Muscle of leg (tissue), 11 donors: ENCODE measurements around the gene MICALL2. TPM values are rescaled to one million over a fixed set of nuclear protein-coding genes. Genes with fewer than 3 reads are reported as not detected.
A peak's percentile ranks its signal among the peaks of the same experiment; 100 is the strongest.

Source experiments
- DNase-seq: peaks from one replicate; pipeline ENCODE4 v3.0.0; 2013
- H3K27ac ChIP-seq: one replicate; pipeline ENCODE4 v1.5.1; 2013; ENCODE audit warnings: mild to moderate bottlenecking, low read length, control low read depth
- H3K27me3 ChIP-seq: one replicate; pipeline ENCODE4 v1.6.1; 2013; ENCODE audit warnings: low read length; ENCODE audit not compliant: control insufficient read depth, insufficient read depth
- H3K36me3 ChIP-seq: one replicate; pipeline ENCODE4 v1.6.1; 2013; ENCODE audit warnings: low read length; ENCODE audit not compliant: control insufficient read depth, insufficient read depth
- H3K4me1 ChIP-seq: one replicate; pipeline ENCODE4 v1.6.1; 2013; ENCODE audit warnings: low read length; ENCODE audit not compliant: control insufficient read depth, insufficient read depth
- H3K4me3 ChIP-seq: one replicate; pipeline ENCODE4 v1.5.1; 2013; ENCODE audit warnings: low read length, control low read depth
- H3K9me3 ChIP-seq: replicated peaks from 2 replicates; pipeline ENCODE4 v1.6.1; 2013; ENCODE audit warnings: low read depth, low read length; ENCODE audit not compliant: control insufficient read depth
- WGBS: methylation state at CpG from one replicate; pipeline ENCODE4 v1.1.5; 2013; ENCODE audit warnings: missing lambda C conversion rate; ENCODE audit not compliant: insufficient coverage; 5-methylcytosine and 5-hydroxymethylcytosine counted together
- polyA plus RNA-seq, 8 donors: library from polyadenylated mRNA; unstranded; fragments of 120-200 nt; gene quantifications; one replicate each; pipeline versions ENCODE4 v1.2.1 to v1.2.3, GENCODE V29; 2013; ENCODE audit warnings: inconsistent platforms in 1 of 8, low replicate concordance in 1 of 8; ENCODE audit not compliant: insufficient read length in 8 of 8, insufficient read depth in 1 of 8
- total RNA-seq: library from RNA; stranded (reverse); fragments of 120-200 nt; gene quantifications from one replicate; pipeline ENCODE4 v1.2.4, GENCODE V29; 2013

MICALL2 gene
- total and polyA plus RNA-seq, 9 donors: 4.4 to 13.3 (median 7.5) TPM

DNA sequence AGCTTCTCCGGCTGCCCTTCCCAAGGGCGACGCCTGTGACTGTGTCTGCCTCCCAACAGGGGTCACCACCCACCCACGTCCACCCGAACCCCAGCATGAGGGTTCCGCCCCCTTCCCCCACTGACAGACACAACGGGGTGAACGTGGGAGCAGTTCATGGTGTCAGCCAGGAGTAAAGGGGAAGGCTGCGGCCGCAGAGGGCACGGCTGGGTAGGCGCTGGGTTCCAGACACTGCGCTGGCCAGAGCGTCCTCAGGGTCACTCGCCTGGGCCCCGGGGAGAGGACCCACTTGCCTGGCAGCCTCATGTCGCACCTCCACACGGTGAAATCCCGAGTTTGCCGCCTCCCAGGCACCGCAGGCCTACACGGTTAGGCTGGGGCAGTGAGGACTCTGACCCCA, 23.8 kb upstream of the MICALL2 start:
- DNase-seq: no peak
- Histone ChIP-seq H3K9me3 (no peaks in the 10 kb centered on the region), H3K27ac (no peak overlapping the region), H3K27me3 (no peaks in the 10 kb centered on the region), H3K36me3 (peaks cover 91% of the 10 kb centered on the region), H3K4me3 (no peak overlapping the region), H3K4me1 (no peaks in the 10 kb centered on the region)
- WGBS: 92% methylated on average over 16 of the region's 22 CpGs

DNA sequence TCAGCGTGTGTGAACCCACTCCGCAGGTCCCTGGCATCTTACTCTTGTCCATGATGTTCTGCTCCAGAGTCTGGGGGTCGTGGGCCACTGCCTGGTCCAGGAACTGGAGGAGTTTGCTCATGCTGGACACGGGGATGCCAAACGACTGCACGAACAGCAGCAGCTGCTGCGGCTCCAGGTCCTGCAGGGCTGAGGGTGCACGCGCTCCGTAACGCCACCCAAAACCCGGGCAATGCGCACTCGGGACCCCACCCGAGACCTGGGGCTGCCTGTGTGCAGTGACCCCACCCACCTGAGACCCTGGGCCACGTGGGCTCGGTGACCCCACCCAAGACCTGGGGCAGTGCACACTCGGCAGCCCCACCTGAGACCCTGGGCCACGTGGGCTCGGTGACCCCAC, 22.0 kb upstream of the MICALL2 start:
- Histone ChIP-seq H3K36me3 (peaks cover 91% of the 10 kb centered on the region), H3K9me3 (no peaks in the 10 kb centered on the region), H3K4me1 (no peaks in the 10 kb centered on the region), H3K27ac (no peak overlapping the region), H3K4me3 (no peak overlapping the region), H3K27me3 (no peaks in the 10 kb centered on the region)
- WGBS: 89% methylated on average over 20 of the region's 20 CpGs
- DNase-seq: no peak

DNA sequence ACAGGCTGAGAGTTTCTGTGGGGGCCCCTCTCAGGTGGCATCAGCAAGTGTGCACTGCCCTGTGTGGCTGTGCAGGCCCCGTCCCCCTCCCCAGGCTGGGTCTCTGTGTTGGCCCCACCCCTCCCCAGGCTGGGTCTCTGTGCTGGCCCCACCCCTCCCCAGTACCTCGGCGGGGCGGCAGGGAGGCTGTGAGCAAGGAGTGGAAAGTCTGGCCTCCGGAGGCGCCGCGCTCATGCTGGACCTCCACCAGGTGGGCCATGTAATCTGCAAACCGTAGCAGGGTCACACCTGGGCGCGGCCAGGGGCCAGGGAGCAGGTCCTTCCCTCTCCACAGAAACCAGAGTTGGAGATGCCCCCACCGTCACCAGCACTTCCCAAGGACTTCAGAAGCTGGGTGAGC, 21.4 kb upstream of the MICALL2 start:
- Histone ChIP-seq H3K4me3 (no peak overlapping the region), H3K27me3 (no peaks in the 10 kb centered on the region), H3K27ac (no peak overlapping the region), H3K4me1 (no peaks in the 10 kb centered on the region), H3K36me3 (peaks cover 93% of the 10 kb centered on the region), H3K9me3 (no peaks in the 10 kb centered on the region)
- DNase-seq: no peak
- WGBS: 84% methylated on average over 8 of the region's 12 CpGs

DNA sequence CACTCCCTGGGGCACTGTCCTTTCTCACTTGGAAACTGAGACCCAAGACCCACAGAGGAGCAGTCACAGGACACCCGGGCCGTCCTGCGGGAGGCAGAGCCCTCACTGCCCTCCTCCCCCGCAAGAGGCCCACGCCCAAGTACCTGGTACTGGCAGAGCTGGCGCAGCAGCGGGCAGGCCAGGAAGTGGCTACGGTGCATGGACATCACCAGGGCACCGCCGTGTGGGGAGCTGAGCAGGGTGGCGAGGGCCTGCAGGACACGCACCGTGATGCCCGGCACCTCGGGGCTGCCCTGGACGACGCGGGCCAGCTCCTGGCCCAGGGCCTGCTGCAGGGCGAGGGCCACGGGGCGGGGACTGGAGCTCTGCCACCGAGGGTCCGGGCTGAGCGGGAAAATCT, 20.0 kb upstream of the MICALL2 start:
- H3K36me3 ChIP-seq: peaks cover 90% of the 10 kb centered on the region
- H3K27me3 ChIP-seq: no peaks in the 10 kb centered on the region
- H3K9me3 ChIP-seq: no peaks in the 10 kb centered on the region
- WGBS: 89% methylated on average over 24 of the region's 24 CpGs
- H3K27ac ChIP-seq: no peak overlapping the region
- no peaks in the 10 kb centered on the region for H3K4me1 ChIP-seq
- no peak overlapping the region for H3K4me3 ChIP-seq
- no peak for DNase-seq

DNA sequence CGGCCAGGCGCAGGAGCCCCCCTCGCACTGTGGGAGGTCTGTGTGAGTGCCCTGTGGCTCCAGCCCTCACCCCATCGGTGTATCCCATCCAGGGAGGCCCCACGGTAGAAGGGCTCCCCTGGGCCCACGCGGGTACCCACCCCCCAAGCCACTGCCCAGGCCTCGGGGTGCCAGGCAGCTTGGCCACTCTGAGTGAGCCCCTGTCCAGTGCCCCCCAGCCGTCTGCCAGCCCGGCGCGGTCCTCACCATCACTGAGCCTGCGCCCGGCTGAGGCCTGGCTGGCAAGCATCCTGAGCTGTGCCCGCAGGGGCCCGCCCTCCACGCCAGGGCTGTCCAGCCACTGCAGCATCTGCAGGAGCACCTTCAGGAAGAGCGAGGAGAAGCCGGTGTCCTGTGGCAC, 19.2 kb upstream of the MICALL2 start:
- H3K27ac ChIP-seq: no peak overlapping the region
- H3K27me3 ChIP-seq: no peaks in the 10 kb centered on the region
- H3K36me3 ChIP-seq: peaks cover 88% of the 10 kb centered on the region
- 91% methylated on average over 19 of the region's 19 CpGs for WGBS
- H3K4me3 ChIP-seq: no peak overlapping the region
- peaks cover 3% of the 10 kb centered on the region for H3K4me1 ChIP-seq
- no peak for DNase-seq
- no peaks in the 10 kb centered on the region for H3K9me3 ChIP-seq

DNA sequence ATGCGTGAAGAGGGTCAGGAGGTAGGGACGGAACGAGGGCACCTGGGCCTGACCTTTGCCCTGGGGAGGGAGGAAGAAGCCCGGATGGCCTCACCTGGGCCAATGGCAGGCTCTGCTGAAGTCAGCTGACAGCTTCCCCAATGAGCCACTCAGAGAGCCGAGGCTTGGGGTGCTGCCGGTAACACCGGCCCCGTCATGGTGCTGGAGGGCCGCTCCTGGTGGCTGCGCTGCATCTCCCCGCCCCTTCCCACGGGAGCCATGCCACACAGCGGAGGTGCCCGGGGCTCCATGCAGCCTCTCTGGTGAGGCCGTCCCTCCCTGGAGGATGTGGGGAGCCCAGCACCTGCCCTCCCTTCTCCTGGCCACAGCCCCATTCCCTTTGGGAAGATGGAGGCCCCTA, 17.6 kb upstream of the MICALL2 start:
- no peaks in the 10 kb centered on the region for H3K9me3 ChIP-seq
- H3K4me1 ChIP-seq: peaks cover 3% of the 10 kb centered on the region
- H3K27me3 ChIP-seq: no peaks in the 10 kb centered on the region
- H3K36me3 ChIP-seq: peaks cover 89% of the 10 kb centered on the region
- 77% methylated on average over 14 of the region's 15 CpGs for WGBS
- DNase-seq: no peak
- no peak overlapping the region for H3K4me3 ChIP-seq
- H3K27ac ChIP-seq: no peak overlapping the region

DNA sequence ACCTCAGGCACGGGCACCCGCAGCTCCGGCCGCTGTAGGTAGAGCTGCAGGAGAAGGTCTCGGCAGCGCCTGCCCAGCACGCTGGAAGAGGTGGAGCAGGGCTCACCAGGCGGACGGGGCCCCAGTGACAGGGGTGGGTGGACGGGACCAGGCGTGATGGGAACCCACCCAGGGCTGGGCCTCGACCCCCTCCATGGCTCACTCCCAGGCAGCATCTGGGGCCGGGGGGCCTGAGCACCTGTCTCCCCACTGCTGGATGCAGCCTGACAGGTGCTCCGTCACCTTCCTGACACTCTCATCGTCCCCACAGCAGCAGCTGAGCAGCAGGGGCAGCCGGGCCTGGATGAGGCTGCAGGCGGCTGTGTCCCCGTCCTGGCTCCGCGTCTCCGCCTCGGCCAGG, 16.7 kb upstream of the MICALL2 start:
- DNase-seq: no peak
- Histone ChIP-seq H3K4me3 (no peak overlapping the region), H3K4me1 (peaks cover 3% of the 10 kb centered on the region), H3K27me3 (no peaks in the 10 kb centered on the region), H3K9me3 (no peaks in the 10 kb centered on the region), H3K36me3 (peaks cover 88% of the 10 kb centered on the region), H3K27ac (no peak overlapping the region)
- 86% methylated on average over 22 of the region's 22 CpGs for WGBS

DNA sequence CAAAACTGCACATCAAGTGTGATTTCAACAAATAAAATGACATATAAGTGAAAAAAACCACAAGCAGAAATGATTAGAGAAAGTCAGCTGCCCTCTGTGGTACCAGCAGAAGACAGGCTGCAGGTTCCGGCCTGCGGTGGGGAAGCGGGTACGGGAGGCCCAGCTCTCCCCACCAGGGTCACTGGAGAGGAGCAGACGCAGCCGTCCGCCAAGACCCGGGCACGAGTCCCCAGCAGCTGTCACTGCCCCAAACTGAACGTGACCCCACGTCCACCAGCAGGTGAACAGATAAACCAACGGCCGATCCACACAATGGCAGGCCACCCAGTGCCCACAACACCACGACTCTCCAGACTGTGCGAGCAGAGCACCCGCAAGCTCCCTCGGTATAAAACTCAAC, 16.1 kb upstream of the MICALL2 start:
- Histone ChIP-seq H3K4me3 (no peak overlapping the region), H3K36me3 (peaks cover 88% of the 10 kb centered on the region), H3K4me1 (peaks cover 3% of the 10 kb centered on the region), H3K27ac (no peak overlapping the region), H3K9me3 (no peaks in the 10 kb centered on the region), H3K27me3 (no peaks in the 10 kb centered on the region)
- WGBS: 89% methylated on average over 15 of the region's 17 CpGs
- no peak for DNase-seq

DNA sequence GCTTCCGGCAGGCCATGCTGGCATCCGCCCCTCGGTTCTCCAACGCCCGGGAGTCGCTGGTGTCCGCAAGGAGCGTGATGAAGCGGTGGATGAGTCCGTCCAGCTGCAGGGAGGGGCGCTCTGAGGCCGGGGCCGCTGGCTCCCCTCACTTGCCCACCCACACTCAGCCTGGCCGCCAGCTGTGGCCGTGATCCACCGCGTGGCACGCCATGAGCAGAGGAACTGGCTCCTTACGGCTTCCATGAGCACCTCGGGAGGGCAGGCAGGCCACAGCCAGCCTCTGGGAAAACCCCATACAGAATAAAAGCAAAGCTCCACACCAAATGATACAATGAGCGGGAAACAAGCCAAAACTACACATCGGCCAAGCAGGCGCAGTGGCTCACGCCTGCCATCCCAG, 15.5 kb upstream of the MICALL2 start:
- DNase-seq: no peak
- H3K36me3 ChIP-seq: peaks cover 88% of the 10 kb centered on the region
- H3K9me3 ChIP-seq: no peaks in the 10 kb centered on the region
- 75% methylated on average over 18 of the region's 24 CpGs for WGBS
- H3K4me3 ChIP-seq: no peak overlapping the region
- no peaks in the 10 kb centered on the region for H3K27me3 ChIP-seq
- no peak overlapping the region for H3K27ac ChIP-seq
- H3K4me1 ChIP-seq: peaks cover 3% of the 10 kb centered on the region

DNA sequence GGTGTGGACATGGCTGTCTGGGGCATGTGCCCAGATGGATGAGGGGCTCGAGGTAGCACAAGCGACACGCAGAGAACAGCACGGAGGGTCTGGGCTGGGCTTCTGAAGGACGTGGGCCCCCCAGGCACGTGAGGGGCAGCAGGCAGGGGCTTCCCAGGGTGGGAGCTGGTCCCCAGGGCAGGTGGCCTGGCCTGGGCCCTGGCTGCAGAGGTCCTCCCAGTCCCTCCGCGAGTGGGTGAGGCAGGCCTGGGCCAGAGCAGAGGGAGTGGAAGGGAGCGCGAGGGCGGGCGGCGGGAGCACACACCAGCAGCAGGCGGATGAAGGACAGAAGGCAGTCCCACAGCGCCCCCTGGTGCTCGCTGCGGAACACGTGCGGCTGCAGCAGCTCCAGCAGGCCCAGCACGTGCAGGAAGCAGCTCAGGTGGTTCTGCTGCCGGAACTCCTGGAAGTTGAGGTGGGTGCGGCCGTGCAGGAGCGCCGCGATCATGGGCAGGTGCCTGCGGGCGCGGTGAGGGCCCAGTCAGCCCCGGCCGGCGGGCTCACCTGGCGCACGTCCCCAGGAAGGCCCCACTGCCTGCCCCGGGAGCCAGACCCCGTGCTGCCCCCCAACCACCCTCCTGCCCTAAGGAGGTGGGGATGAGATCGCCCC, 14.7 kb upstream of the MICALL2 start:
- peaks cover 89% of the 10 kb centered on the region for H3K36me3 ChIP-seq
- H3K27ac ChIP-seq: no peak overlapping the region
- WGBS: 22% methylated on average over 20 of the region's 37 CpGs
- H3K4me1 ChIP-seq: peaks cover 3% of the 10 kb centered on the region
- H3K4me3 ChIP-seq: no peak overlapping the region
- no peaks in the 10 kb centered on the region for H3K27me3 ChIP-seq
- DNase-seq: peak; percentile 87
- H3K9me3 ChIP-seq: no peaks in the 10 kb centered on the region

DNA sequence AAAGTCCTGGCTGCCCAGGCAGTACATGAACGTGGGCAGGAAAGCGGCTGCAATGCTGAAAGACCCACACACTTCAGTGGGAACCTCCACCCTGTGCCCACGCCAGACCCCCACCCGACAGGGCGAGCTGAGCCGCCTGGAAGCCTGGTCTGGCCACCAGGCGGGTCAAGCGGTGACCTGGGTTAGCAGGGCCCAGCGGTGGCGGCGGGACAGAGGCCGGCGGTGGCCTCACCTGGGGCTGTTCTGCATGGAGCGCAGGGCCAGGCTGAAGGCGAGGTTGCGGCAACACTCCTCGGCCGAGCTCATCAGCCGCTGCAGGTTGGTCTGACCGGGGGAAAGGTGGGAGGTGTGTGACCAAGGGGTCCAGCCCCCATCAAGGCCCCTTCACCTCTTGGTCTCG, 11.6 kb upstream of the MICALL2 start:
- no peaks in the 10 kb centered on the region for H3K27me3 ChIP-seq
- H3K9me3 ChIP-seq: no peaks in the 10 kb centered on the region
- no peak overlapping the region for H3K27ac ChIP-seq
- H3K36me3 ChIP-seq: peaks cover 66% of the 10 kb centered on the region
- 92% methylated on average over 16 of the region's 21 CpGs for WGBS
- peaks cover 16% of the 10 kb centered on the region for H3K4me1 ChIP-seq
- H3K4me3 ChIP-seq: no peak overlapping the region
- DNase-seq: no peak
